H4 (cell line): ENCODE measurements around the gene APOL6. TPM values are rescaled to one million over a fixed set of nuclear protein-coding genes. Genes with fewer than 3 reads are reported as not detected.

ENCODE experiments used
- total RNA-seq: library from RNA; depleted of rRNA; stranded (reverse); fragments of >200 nt; shearing (Covaris generic); gene quantifications from 2 replicates; pipeline ENCODE4 v1.2.3, GENCODE V29; 2014; rRNA removed

APOL6 gene
- total RNA-seq, 1 experiment from 2014 or later = 14.9 TPM

Other genes starting within 250 kb of the APOL6 start
- 51.4 and 57.4 TPM in 2 replicates for gene MCM5, start 248.3 kb upstream of the APOL6 start, total RNA-seq
- gene RASD2, start 107.6 kb upstream of the APOL6 start, total RNA-seq = 0.08 and 0.43 TPM in 2 replicates
- gene MB, start 31.1 kb upstream of the APOL6 start, total RNA-seq = not detected in 2 replicates
- not detected in 2 replicates for gene APOL5, start 69.4 kb downstream of the APOL6 start, total RNA-seq